Mesodermal cell (in vitro differentiated cells): Measurements from ENCODE around the gene DNAH3.
"Not testable (repeated sequence)": the region's sequence is repeated elsewhere in the genome, so short reads cannot be mapped to it uniquely, and the experiment has no call there.

ENCODE experiments used
- H3K27ac ChIP-seq: 2 replicates; pipeline ENCODE4 v1.7.0; 2013; ENCODE audit warnings: mild to moderate bottlenecking, low read depth, low read length, moderate library complexity; ENCODE audit not compliant: severe bottlenecking
- H3K36me3 ChIP-seq: 2 replicates; pipeline ENCODE4 v1.7.1; 2013; ENCODE audit warnings: mild to moderate bottlenecking, low read length, moderate library complexity; ENCODE audit not compliant: control insufficient read depth, insufficient read depth
- H3K4me1 ChIP-seq: one replicate; pipeline ENCODE4 v1.7.1; 2013; ENCODE audit warnings: mild to moderate bottlenecking, low read length; ENCODE audit not compliant: insufficient read depth, control insufficient read depth, poor library complexity, severe bottlenecking
- H3K4me3 ChIP-seq: 2 replicates; pipeline ENCODE4 v1.7.0; 2013; ENCODE audit warnings: low read length, control low read depth, mild to moderate bottlenecking; ENCODE audit not compliant: insufficient read depth, poor library complexity, severe bottlenecking; ENCODE audit errors: extremely low read depth
- H3K9me3 ChIP-seq: 2 replicates; pipeline ENCODE4 v1.7.1; 2013; ENCODE audit warnings: mild to moderate bottlenecking, low read length, moderate library complexity; ENCODE audit not compliant: control insufficient read depth
- WGBS, 2 experiments: methylation state at CpG; one replicate each; pipeline ENCODE4 v1.1.5; 2013; ENCODE audit warnings: missing lambda C conversion rate in 2 of 2; ENCODE audit not compliant: insufficient coverage in 2 of 2; 5-methylcytosine and 5-hydroxymethylcytosine counted together

The DNAH3 gene

DNA sequence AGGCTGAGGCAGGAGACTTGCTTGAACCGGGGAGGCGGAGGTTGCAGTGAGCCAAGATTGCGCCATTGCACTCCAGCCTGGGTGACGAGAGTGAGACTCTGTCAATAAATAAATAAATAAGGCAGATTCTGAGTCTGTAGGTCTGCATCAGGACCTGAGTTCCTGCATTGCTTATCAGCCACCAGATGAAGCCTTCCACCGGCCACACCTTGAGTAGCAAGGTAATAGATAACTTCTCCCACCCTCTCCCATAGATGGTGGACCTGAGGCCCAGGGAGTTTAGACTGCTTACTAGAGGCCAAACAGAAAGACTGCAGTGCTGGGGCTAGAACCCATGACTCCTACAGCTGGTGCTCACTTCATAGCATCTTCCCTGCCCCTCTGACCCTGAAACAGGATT is 38.7 kb upstream of the DNAH3 start:
- 91 to 100% methylated on average over 3 to 5 of the region's 5 CpGs for WGBS, 2 experiments

DNA sequence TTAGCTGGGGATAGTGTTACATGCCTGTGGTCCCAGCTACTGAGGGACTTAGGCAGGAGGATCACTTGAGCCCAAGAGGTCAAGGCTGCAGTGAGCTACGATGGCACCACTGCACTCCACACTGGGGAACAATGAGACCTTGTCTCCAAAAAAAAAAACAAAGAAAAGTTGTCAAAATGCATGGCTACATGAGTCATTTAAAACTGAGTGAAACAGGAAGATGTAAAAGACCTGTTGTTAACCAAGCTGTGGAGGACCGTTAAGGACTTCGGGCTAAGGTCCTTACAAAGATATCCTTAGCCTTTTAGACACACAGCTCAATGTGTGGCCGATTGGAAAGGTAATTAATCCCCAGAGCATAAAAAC is 35.7 kb upstream of the DNAH3 start:
- Histone ChIP-seq H3K4me3 (no peak overlapping the region), H3K4me1 (peaks cover 13% of the 10 kb centered on the region), H3K27ac (no peak overlapping the region), H3K36me3 (peaks cover 12% of the 10 kb centered on the region), H3K9me3 (peaks cover 13% of the 10 kb centered on the region)
- WGBS, 2 experiments: 45 to 58% methylated on average over 2 to 3 of the region's 4 CpGs

More for the DNA sequence above, 38.7 kb upstream of the DNAH3 start:
- Histone ChIP-seq H3K9me3 (peaks cover 3% of the 10 kb centered on the region), H3K27ac (no peak overlapping the region), H3K4me3 (no peak overlapping the region), H3K4me1 (peaks cover 13% of the 10 kb centered on the region), H3K36me3 (no peaks in the 10 kb centered on the region)

DNA sequence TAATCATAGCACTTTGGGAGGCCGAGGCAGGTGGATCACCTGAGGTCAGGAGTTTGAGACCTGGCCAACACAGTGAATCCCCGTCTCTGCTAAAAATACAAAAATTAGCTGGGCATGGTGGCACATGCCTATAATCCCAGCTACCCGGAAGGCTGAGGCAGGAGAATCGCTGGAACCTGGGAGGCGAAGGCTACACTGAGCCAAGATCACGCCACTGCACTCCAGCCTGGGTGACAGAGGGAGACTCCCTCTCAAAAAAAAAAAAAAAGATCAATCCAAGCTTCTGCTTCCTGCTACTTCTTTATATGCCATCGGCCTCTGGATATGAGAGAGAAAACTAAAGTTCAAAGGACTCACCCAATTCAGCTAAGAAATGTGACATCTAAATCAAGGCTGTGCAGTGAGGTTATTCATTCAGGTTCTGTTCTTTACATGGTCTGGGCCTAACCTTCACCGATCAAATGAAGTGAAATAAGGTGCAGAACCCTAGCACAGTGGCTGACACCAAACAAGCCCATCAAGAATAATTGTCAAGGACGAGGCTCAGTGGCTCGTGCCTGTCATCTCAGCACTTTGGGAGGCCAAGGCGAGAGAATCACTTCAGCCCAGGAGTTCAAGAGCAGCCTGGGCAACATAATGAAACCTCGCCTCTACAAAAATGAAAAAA is 35.1 kb upstream of the DNAH3 start:
- Histone ChIP-seq H3K27ac (no peak overlapping the region), H3K9me3 (peaks cover 18% of the 10 kb centered on the region), H3K4me3 (no peak overlapping the region), H3K36me3 (peaks cover 17% of the 10 kb centered on the region), H3K4me1 (peaks cover 13% of the 10 kb centered on the region)
- 86 to 93% methylated on average over 8 to 10 of the region's 12 CpGs for WGBS, 2 experiments

DNA sequence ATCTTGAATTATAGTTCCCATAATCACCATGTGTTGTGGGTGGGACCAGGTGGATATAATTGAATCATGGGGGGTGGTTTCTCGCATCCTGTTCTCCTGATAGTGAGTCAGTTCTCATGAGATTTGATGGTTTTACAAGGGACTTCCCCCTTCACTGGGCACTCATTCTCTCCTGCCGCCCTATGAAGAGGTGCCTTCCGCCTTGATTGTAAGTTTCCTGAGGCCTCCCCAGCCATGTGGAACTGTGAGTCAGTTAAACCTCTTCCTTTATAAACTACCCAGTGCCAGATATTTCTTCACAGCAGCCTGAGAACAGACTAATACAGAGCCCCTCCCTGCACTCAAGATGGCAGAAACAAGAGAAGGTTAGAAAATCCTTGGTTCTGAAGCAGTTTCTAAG is 34.2 kb upstream of the DNAH3 start:
- no peak overlapping the region for H3K27ac ChIP-seq
- H3K36me3 ChIP-seq: peaks cover 26% of the 10 kb centered on the region
- peaks cover 18% of the 10 kb centered on the region for H3K9me3 ChIP-seq
- H3K4me1 ChIP-seq: peaks cover 13% of the 10 kb centered on the region
- H3K4me3 ChIP-seq: no peak overlapping the region
- 95 to 100% methylated on average over 2 of the region's 3 CpGs for WGBS, 2 experiments

DNA sequence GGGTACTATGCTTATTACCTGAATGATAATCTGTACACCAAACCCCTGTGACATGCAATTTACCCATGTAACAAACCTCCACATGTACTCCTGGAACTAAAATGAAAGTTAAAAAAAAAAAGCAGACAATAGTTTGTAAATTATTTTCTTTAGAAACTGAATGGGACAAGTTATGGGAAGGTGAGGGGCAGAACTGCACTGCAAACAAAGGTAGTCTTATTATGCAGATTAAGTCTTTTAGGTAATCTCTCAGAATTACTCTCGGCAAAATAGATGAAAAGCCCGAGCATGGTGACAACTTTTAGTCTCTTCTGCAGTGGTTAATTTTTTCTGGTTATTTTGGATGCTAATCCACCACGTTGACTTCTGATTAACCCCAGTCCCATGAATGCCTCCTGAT is 33.3 kb upstream of the DNAH3 start:
- Histone ChIP-seq H3K36me3 (peaks cover 34% of the 10 kb centered on the region), H3K9me3 (peaks cover 18% of the 10 kb centered on the region), H3K27ac (no peak overlapping the region), H3K4me1 (peaks cover 13% of the 10 kb centered on the region), H3K4me3 (no peak overlapping the region)
- 94 to 100% methylated on average over 1 to 3 of the region's 3 CpGs for WGBS, 2 experiments

DNA sequence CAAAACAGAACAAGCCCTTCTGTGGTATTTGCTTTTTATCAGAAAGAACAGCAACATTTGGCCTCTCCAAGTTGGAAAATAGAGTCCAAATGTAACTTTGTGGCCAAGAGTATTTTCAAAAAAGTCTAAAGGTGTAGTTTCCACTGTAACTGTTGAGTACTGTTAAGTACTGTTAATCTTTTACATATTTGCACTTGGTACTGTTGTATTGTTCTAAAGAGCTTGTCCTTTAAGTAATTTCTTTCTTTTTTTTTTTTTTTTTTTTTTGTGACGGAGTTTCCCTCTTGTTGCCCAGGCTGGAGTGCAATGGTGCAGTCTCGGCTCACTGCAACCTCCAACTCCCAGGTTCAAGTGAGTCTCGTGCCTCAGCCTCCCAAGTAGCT is 29.3 kb upstream of the DNAH3 start:
- no peaks in the 10 kb centered on the region for H3K4me1 ChIP-seq
- H3K9me3 ChIP-seq: peaks cover 18% of the 10 kb centered on the region
- no peak overlapping the region for H3K4me3 ChIP-seq
- WGBS, 2 experiments: 80 to 97% methylated on average over 1 to 3 of the region's 3 CpGs
- H3K36me3 ChIP-seq: peaks cover 69% of the 10 kb centered on the region
- no peak overlapping the region for H3K27ac ChIP-seq

DNA sequence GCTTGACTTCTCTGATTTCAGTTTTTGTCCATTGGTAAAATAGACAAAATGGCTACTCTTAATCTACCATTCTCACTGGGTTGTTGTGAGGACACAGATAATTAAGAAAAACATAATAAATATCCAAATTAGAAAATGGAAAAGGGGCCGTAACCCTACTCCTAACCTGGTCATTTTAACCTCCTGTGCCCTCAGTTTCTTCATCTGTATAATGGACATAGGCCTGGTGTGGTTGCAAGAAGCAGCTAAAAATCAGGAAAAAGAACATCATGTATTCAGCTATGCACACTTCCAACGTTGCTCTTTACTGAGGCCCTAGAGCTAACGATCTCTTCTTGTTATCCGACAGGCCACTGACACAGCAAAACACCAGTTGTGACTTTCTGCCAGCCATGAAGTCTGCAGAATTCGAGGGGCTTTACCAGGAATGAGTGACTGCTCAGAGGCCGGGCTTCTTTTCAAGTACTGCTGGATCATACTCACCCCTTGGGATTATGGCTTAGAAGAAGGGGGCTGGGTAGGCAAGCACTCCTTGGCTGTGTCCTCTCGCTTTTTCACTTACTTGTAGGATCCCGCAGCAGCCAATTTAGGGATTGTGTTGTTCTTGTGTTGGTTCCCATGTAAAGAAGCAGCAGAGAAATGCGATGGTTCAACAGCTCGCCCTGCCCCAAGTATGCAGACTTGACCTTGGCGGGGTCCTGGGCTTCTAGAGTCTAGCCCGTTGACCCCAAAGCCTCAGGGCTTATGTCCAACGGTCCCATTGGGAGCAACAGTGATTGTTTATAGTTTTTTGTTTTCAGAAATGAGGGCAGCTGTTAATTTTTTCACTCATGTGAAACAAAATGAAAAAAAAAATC is 28.7 kb upstream of the DNAH3 start:
- peaks cover 73% of the 10 kb centered on the region for H3K36me3 ChIP-seq
- no peaks in the 10 kb centered on the region for H3K4me1 ChIP-seq
- no peak overlapping the region for H3K27ac ChIP-seq
- 89 to 91% methylated on average over 9 of the region's 13 CpGs for WGBS, 2 experiments
- no peak overlapping the region for H3K4me3 ChIP-seq
- peaks cover 18% of the 10 kb centered on the region for H3K9me3 ChIP-seq

DNA sequence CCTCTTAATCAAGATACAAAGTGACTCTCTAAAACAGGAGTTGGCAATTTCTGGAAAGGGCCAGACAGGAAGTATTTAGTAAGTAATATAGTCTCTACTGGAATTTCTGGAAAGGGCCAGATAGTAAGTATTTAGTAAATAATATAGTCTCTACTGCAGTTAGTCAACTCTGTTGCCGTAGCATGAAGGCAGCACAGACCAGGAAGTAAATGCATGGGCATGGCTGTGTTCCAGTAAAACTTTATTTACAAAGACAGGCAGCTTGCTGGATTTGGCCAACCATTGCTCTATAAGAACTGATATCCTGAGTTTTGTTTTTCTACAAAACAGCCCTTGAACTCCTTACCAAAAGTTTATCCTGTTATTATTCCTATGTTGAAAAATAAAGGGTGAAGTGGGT is 24.8 kb upstream of the DNAH3 start:
- H3K4me3 ChIP-seq: no peak overlapping the region
- 86 to 100% methylated on average over 1 of the region's 1 CpG for WGBS, 2 experiments
- H3K9me3 ChIP-seq: no peaks in the 10 kb centered on the region
- H3K27ac ChIP-seq: no peak overlapping the region
- H3K4me1 ChIP-seq: no peaks in the 10 kb centered on the region
- H3K36me3 ChIP-seq: peaks cover 83% of the 10 kb centered on the region

DNA sequence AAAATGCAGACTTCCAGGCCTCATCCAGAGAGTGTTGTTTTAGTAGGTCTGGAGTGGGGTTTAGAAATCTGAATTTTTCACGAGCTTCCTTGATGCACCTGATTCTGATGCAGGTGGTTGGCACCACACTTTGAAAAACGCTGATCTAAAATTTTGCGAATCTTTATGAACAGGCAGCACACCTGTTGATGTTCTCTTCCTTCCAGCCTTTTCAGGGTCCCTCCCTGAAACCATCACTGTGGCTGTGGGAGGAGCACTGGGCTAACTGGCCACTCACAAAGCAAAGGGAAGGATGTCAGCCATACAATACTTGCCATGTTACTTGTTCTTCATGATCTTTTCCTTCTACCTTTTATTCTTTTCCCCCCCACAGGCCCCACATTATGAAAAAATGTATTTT is 22.0 kb upstream of the DNAH3 start:
- Histone ChIP-seq H3K4me3 (no peak overlapping the region), H3K9me3 (no peaks in the 10 kb centered on the region), H3K27ac (no peak overlapping the region), H3K4me1 (no peaks in the 10 kb centered on the region), H3K36me3 (peaks cover 65% of the 10 kb centered on the region)
- 87 to 97% methylated on average over 3 of the region's 3 CpGs for WGBS, 2 experiments

DNA sequence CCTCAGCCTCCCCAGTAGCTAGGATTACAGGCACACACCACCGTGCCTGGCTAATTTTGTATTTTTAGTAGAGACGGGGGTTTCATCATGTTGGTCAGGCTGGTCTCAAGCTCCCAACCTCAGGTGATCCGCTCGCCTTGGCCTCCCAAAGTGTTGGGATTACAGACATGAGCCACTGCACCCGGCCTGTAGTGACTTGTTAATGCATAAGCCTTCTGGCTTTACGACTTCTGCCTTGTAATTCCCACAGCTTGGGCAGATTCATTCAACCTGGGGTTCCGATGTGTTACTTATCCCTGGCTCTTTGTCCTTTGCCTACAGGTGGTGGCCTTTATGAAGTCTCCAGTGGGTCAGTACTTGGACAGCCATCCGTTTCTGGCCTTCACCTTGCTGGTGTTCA is 19.5 kb upstream of the DNAH3 start:
- H3K4me1 ChIP-seq, H3K27ac ChIP-seq, H3K4me3 ChIP-seq, H3K9me3 ChIP-seq: not testable (repeated sequence)
- H3K36me3 ChIP-seq: peaks cover 55% of the 10 kb centered on the region
- WGBS, 2 experiments: 90 to 96% methylated on average over 7 to 8 of the region's 8 CpGs
